GM12875 (cell line): Measurements from ENCODE around the gene YTHDC2.

Experiments used
- H3K4me3 ChIP-seq: one replicate; pipeline ENCODE4 v1.5.1; 2011; ENCODE audit warnings: low read depth, low read length, control low read depth
- CTCF ChIP-seq: IDR thresholded peaks from 2 replicates; pipeline ENCODE4 v1.5.1; 2011; ENCODE audit warnings: low read depth, mild to moderate bottlenecking, control low read depth, inconsistent platforms, low read length, moderate library complexity, borderline replicate concordance; ENCODE audit not compliant: insufficient read depth

Gene YTHDC2

GRCh38 chr5:113527746-113528145 is 14.3 kb downstream of the YTHDC2 start:
- no peak overlapping the region for H3K4me3 ChIP-seq
- TF ChIP-seq CTCF, result no peak

- no peak overlapping the region for H3K4me3 ChIP-seq
Measured at GRCh38 chr5:113531481-113532159, 18.1 kb downstream of the YTHDC2 start.

GRCh38 chr5:113538313-113538712 is 24.8 kb downstream of the YTHDC2 start:
- TF ChIP-seq CTCF, result no peak
- no peak overlapping the region for H3K4me3 ChIP-seq

More at GRCh38 chr5:113531481-113532159, 18.1 kb downstream of the YTHDC2 start:
- no peak for TF ChIP-seq CTCF

GRCh38 chr5:113546703-113547183 is 33.2 kb downstream of the YTHDC2 start:
- no peak for TF ChIP-seq CTCF
- H3K4me3 ChIP-seq, result no peak overlapping the region

- no peak overlapping the region for H3K4me3 ChIP-seq
- no peak for TF ChIP-seq CTCF
Measured at GRCh38 chr5:113548396-113548795, 34.9 kb downstream of the YTHDC2 start.

GRCh38 chr5:113552137-113552536 is 38.6 kb downstream of the YTHDC2 start:
- no peak overlapping the region for H3K4me3 ChIP-seq
- no peak for TF ChIP-seq CTCF

GRCh38 chr5:113552620-113553019 is 39.1 kb downstream of the YTHDC2 start:
- no peak overlapping the region for H3K4me3 ChIP-seq
- TF ChIP-seq CTCF, result no peak
